ENCODE measurements around the gene CYB5A. TPM values are rescaled to one million over a fixed set of nuclear protein-coding genes. Genes with fewer than 3 reads are reported as not detected.

CYB5A gene
- total RNA-seq, 2 donors from 2014 or later, result 32.5 to 33.6 TPM

DNA sequence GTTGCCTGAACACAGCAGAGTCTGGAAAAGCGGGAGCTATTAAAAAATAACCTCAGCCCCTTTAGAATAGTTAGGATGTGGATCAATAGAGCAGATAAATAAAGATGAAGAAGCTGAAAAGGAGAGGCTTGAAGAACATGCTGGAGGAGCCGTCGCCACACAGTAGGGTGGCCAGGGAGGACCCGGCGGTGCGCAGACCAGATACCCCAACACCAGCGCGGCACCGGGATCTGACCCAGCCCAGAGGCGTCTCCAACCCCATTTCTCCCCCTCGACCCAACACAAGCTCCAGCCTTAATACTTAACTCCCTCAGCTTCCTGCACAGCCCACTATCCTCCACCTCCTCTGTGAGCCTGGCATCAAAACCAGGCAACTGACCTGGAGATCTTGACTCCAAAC is 16.0 kb downstream of the CYB5A start:
- no peaks in the 10 kb centered on the region for H3K27me3 Mint-ChIP-seq
- H3K27ac Mint-ChIP-seq, result no peak overlapping the region
- no peaks in the 10 kb centered on the region for H3K9me3 Mint-ChIP-seq
- no peak overlapping the region for H3K4me3 Mint-ChIP-seq
- H3K4me1 Mint-ChIP-seq, result no peaks in the 10 kb centered on the region
- H3K36me3 Mint-ChIP-seq (ENCODE audit: low read depth), result no peaks in the 10 kb centered on the region
- ATAC-seq (replicated peaks), result no peak

DNA sequence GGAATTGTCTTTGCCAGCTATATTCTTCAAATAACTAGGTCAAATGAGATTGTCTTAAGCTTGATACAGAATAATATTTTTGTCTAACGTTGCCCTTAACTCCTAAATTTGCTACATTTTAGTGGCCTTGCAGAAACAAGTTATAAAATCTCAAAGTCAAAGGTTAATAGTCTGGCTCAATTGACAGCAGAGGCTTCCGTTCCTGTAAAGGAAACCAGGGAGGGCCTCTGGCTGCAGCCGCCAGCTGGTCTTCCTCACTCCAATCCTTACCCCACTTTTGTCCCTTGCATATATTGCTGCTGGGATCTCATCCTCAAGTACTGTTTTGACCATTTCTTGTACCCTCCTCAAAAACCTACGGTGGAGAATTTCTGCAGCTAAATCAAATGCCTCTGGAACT is 17.1 kb downstream of the CYB5A start:
- no peak overlapping the region for H3K27ac Mint-ChIP-seq
- no peaks in the 10 kb centered on the region for H3K9me3 Mint-ChIP-seq
- no peaks in the 10 kb centered on the region for H3K4me1 Mint-ChIP-seq
- no peak overlapping the region for H3K4me3 Mint-ChIP-seq
- ATAC-seq (replicated peaks), result no peak
- no peaks in the 10 kb centered on the region for H3K36me3 Mint-ChIP-seq (ENCODE audit: low read depth)
- no peaks in the 10 kb centered on the region for H3K27me3 Mint-ChIP-seq

DNA sequence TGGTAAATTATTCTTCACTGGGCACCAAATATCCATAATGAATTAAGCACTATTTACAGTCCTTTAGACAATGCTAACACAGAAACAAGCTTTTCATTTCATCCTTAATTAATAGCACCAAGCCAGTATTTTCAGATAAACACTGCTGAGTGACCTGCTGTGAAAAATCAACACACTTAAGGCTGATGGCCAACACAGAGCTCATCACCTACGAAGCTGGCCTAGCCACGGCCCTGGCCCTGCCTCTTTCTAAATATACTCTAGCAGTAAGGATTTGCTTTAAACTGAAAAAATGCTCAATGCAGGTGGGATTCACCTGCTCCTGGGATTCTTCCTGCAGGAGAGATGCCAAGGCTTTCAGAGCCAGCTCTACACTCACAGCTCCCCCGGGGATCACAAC is 18.4 kb downstream of the CYB5A start:
- no peak overlapping the region for H3K27ac Mint-ChIP-seq
- no peak for ATAC-seq (replicated peaks)
- H3K4me3 Mint-ChIP-seq, result no peak overlapping the region
- H3K9me3 Mint-ChIP-seq, result no peaks in the 10 kb centered on the region
- no peaks in the 10 kb centered on the region for H3K36me3 Mint-ChIP-seq (ENCODE audit: low read depth)
- no peaks in the 10 kb centered on the region for H3K27me3 Mint-ChIP-seq
- peaks cover 4% of the 10 kb centered on the region for H3K4me1 Mint-ChIP-seq

DNA sequence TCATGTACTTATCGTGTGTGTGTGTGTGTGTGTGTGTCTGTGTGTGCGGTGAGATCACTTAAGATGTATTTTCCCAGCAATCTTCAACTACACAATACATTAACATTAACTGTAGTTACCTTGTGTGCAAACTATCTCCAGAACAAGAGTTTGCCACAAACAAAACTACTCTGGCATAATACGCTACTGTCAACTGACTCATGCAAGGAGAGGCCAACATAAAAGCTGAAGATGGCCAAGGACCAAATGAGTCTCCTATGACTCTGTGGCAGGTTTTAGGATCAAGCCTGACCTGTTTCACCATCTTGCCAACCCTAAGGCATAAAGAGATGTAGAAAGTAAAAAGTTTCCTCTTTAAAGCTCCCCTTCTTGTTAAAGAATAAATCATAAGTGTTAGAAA is 20.1 kb downstream of the CYB5A start:
- Mint-ChIP-seq H3K9me3 (no peaks in the 10 kb centered on the region), H3K4me1 (peaks cover 4% of the 10 kb centered on the region), H3K27me3 (no peaks in the 10 kb centered on the region), H3K27ac (no peak overlapping the region), H3K36me3 (ENCODE audit: low read depth) (no peaks in the 10 kb centered on the region), H3K4me3 (no peak overlapping the region)
- no peak for ATAC-seq (replicated peaks)

DNA sequence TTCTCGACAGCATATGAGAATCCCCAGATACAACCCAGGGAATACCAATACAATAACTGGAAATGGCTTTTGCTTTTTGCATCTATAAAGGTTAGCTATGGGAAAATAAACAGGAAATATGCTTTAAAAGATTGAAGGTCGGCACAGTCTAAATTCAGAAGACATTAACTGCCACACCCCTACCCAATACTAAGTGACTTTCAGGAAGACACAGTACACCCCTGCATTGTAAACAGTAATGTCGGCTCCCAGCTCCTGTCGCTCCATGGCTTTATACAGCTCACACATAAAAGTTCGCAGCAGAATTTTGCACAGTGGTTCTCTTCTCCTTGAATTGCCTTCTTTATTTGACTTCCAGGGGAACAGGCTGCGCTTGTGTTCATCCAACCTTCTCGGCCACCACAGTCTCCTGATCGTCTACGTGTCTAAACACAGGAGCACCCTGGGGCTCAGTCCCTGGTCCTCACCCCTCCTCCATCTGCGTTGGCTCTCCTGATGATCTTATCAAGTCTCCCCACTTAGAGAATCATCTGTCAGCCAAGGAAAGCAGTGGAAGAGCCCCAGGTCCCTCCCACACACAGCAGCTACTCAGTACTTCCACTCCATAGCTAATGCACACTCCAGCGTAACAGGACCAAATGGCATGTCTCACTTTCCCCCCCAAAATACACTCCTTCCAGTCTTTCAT is 22.7 kb downstream of the CYB5A start:
- no peaks in the 10 kb centered on the region for H3K9me3 Mint-ChIP-seq
- no peak overlapping the region for H3K27ac Mint-ChIP-seq
- H3K4me1 Mint-ChIP-seq, result peaks cover 9% of the 10 kb centered on the region
- H3K4me3 Mint-ChIP-seq, result no peak overlapping the region
- H3K36me3 Mint-ChIP-seq (ENCODE audit: low read depth), result no peaks in the 10 kb centered on the region
- no peak for ATAC-seq (replicated peaks)
- no peaks in the 10 kb centered on the region for H3K27me3 Mint-ChIP-seq

DNA sequence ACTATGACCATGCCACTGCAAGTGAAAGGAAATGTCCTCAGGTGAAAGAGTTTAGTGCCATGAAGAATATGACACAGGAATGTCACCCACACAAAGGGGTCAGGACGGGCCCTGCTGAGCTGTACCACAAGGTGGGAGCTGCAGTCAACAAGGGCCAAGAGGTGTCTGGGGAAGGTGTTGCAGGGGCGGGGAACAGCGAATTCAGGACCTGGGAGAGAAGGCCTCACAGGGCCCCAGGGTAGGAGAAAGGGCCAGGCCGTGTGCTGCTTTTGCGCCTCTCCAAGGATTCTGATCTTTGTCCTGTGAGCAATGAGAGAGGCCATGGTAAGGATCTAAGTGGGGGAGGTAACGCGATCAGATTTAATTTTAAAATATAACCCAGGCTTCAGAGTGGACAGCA is 23.6 kb downstream of the CYB5A start:
- Mint-ChIP-seq H3K36me3 (ENCODE audit: low read depth) (peaks cover 3% of the 10 kb centered on the region), H3K4me1 (peaks cover 9% of the 10 kb centered on the region), H3K9me3 (no peaks in the 10 kb centered on the region), H3K27ac (no peak overlapping the region), H3K27me3 (no peaks in the 10 kb centered on the region), H3K4me3 (no peak overlapping the region)
- no peak for ATAC-seq (replicated peaks)

DNA sequence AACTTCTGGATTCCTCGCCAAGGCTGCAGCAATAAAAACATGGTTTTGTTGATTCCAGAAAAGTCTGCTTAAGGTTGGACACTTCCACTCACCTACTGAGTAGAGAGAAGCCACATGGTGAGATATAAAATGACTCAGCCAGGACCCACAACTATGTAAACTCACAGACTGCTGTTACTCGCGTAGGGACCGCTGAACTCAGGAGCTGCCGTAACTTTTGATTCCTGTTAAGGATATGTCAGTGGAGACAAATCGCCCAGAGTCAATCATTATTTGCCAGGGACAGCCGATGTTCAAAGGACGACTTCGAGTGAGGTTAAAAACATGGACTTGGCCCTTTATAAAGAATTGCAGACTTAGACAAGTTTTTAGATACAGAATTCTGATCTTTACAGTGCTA is 25.6 kb downstream of the CYB5A start:
- H3K4me3 Mint-ChIP-seq, result no peak overlapping the region
- H3K36me3 Mint-ChIP-seq (ENCODE audit: low read depth), result peaks cover 21% of the 10 kb centered on the region
- no peaks in the 10 kb centered on the region for H3K27me3 Mint-ChIP-seq
- H3K27ac Mint-ChIP-seq, result no peak overlapping the region
- ATAC-seq (replicated peaks), result no peak
- peaks cover 9% of the 10 kb centered on the region for H3K4me1 Mint-ChIP-seq
- no peaks in the 10 kb centered on the region for H3K9me3 Mint-ChIP-seq

DNA sequence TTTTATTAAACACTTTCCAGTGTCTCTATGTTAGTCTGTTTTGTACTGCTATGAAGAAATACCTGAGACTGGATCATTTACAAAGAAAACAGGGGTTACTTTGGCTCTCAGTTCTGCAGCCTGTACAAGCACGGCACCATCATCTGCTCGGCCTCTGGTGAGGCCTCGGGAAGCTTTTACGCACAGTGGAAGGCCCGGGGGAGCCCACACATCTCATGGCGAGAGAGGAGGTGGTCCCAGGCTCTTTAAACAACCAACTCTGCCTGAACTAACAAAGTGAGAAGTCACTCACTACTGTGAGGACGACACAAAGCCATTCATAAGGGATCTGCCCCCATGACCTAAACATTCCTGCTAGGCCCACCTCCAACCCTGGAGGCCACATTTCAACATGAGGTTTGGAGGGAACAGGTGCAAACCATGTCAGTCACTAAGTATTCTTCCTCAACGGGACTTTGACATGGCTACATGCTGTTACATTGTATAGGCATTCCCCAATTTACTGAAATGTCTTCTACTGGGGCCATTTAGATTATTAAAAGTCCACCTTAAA is 26.1 kb downstream of the CYB5A start:
- H3K27ac Mint-ChIP-seq, result no peak overlapping the region
- H3K9me3 Mint-ChIP-seq, result no peaks in the 10 kb centered on the region
- H3K27me3 Mint-ChIP-seq, result no peaks in the 10 kb centered on the region

DNA sequence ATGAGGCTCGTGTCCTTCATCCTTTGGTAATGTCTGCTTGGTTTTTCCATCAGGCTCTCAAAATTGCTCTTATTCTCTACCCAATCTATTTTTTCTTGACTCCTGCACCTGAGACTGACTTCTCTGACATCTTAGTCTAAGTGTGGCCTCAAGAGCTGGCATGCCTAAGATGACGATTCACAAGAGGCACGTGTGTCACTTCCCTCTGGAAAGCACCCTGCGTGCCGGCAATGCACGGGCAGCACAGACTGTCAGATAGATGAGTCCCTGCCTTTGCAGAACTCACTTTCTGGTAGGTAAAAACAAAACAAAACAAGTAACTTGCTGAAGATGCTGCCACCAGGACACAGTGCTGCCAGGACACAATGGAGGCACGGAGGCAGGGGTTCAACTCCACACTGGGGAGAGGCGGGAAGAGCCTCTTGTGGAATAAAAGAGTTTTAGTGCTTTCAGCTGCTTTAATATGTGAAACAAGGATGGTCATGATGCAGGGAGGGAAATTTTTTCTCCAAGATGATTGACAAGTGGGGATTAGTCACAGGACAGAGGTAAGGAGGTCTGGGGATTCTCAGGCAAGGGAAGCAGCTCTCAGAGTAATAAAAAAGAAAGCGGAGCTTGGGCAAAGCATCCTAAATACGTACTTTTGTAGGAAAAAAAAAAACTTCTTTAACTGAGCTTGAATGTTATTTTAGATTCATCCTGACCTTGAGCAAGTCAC is 27.3 kb downstream of the CYB5A start:
- Mint-ChIP-seq H3K4me3 (no peak overlapping the region), H3K9me3 (no peaks in the 10 kb centered on the region)
- ATAC-seq (replicated peaks), result peak; percentile 78

More for the DNA sequence above, 26.1 kb downstream of the CYB5A start:
- ATAC-seq (replicated peaks), result no peak
- H3K36me3 Mint-ChIP-seq (ENCODE audit: low read depth), result peaks cover 25% of the 10 kb centered on the region
- H3K4me1 Mint-ChIP-seq, result peaks cover 9% of the 10 kb centered on the region
- H3K4me3 Mint-ChIP-seq, result no peak overlapping the region

DNA sequence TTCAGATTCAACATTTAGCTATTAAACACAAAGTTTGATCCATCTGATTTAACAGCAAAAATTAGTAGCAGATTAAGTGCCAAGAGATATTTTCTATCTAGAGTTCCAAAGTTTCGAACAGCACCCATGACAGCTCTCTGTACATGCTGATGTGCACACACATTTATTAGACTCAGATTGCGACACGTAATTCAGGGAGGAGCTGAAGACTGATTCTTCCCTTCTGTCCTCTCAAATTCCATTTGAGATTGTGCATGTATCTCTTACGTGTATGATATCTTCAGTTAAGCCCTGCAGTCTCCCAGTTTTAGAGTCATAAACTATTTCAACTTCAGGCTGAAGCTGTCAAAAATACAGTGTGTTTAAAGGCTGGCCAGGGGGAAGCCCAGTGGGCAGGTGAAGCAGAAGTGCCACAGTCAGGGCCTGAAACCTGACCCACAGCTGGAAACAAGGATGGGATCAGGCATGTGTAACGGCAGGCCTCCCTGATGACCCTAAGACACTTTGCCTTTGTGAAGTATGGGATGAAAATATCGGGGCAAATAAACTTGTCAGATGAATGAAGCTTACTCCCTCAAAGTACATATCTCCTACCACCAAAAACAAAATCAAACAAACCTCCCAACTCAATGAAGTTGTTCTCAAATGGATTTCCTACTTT is 30.6 kb downstream of the CYB5A start:
- ATAC-seq (replicated peaks), result no peak

More for the DNA sequence above, 27.3 kb downstream of the CYB5A start:
- Mint-ChIP-seq H3K36me3 (ENCODE audit: low read depth) (peaks cover 32% of the 10 kb centered on the region), H3K4me1 (peaks cover 8% of the 10 kb centered on the region), H3K27ac (no peak overlapping the region), H3K27me3 (no peaks in the 10 kb centered on the region)

DNA sequence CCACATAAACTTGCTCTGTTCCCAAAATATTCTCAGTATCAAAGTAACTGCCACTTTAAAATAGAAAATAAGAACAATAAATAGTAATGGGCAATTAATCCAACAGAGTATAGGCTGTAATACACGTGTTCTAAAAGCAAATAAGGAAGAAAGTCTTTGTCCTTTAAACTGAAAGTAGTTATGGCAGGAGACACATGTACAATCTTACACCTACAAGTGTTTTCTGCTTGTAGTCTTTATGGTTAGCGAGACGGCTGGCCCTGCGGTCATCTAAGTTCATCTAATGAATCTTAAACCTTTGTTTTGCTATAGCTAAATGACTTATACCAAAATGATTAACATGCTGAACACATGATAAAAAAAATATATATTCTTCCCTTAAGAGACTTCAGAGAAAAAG is 32.4 kb downstream of the CYB5A start:
- ATAC-seq (replicated peaks), result no peak
- Mint-ChIP-seq H3K36me3 (ENCODE audit: low read depth) (peaks cover 49% of the 10 kb centered on the region), H3K4me3 (no peak overlapping the region), H3K4me1 (peaks cover 2% of the 10 kb centered on the region), H3K27me3 (no peaks in the 10 kb centered on the region), H3K9me3 (no peaks in the 10 kb centered on the region), H3K27ac (no peak overlapping the region)

More for the DNA sequence above, 30.6 kb downstream of the CYB5A start:
- Mint-ChIP-seq H3K36me3 (ENCODE audit: low read depth) (peaks cover 42% of the 10 kb centered on the region), H3K27me3 (no peaks in the 10 kb centered on the region), H3K4me1 (peaks cover 6% of the 10 kb centered on the region), H3K4me3 (no peak overlapping the region), H3K9me3 (no peaks in the 10 kb centered on the region), H3K27ac (no peak overlapping the region)

DNA sequence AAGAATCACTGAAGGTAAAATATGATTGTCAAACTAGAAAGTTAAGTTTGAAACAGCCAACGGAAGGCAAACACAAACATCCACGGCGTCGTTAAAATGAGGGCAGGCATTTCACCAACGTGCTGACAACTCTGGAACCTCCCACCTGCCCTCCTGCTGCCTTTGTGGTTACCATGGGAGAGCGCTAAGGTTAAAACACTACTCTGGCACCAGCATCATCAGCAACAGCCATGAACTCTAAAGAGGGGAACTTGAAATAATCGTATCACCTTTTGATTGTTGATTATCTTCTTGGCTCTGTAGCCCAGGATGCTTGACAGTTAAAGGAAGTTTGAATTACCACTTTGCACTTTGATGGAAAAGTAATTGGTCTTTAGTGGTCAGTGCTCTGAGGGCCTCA is 34.7 kb downstream of the CYB5A start:
- Mint-ChIP-seq H3K27ac (no peak overlapping the region), H3K4me3 (no peak overlapping the region), H3K36me3 (ENCODE audit: low read depth) (peaks cover 47% of the 10 kb centered on the region), H3K4me1 (no peaks in the 10 kb centered on the region), H3K27me3 (no peaks in the 10 kb centered on the region), H3K9me3 (no peaks in the 10 kb centered on the region)
- ATAC-seq (replicated peaks), result no peak

DNA sequence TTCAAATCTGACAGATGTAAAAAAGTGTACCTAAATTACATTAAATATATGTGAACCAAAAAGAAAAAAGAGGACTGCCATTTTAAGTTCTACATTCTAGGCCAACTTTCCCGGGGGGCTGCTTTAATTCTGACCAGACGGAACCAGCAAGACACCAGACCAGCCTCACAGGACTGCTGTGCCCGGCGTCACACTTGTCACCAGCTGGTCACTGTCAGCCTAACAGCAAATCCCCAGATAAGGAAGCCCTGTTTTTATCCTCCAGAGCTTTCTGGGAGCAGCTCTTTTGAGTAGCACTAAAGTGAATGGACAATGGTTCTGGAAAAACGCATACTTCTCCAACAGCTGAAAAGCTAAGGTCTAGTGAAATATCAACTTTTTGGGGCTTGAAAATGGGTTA is 35.6 kb downstream of the CYB5A start:
- no peak overlapping the region for H3K4me3 Mint-ChIP-seq
- ATAC-seq (replicated peaks), result no peak
- H3K27ac Mint-ChIP-seq, result no peak overlapping the region
- H3K9me3 Mint-ChIP-seq, result no peaks in the 10 kb centered on the region
- H3K36me3 Mint-ChIP-seq (ENCODE audit: low read depth), result peaks cover 43% of the 10 kb centered on the region
- no peaks in the 10 kb centered on the region for H3K4me1 Mint-ChIP-seq
- H3K27me3 Mint-ChIP-seq, result no peaks in the 10 kb centered on the region

DNA sequence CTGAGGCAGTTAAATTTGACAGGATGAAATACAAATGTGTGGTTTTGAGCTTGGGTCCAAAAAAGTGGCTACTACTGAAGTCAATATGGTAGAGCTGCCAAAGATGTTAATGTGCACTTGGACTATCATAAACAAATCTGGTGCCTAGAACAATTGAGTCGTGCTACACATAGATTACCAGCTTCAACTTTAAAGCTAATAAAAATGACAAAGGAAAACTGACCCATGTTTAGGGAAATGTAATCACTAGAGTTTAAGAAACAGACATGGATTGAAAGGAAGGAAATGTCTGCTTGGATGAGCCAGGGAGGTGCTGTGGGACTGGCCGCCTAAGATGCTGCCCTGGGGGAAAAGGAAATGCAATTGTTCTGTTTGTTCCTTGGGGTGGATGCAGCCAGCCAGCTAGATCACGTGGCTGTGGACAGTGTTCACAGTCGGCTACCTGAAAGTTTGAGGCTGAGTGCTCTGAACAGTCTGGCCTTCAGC is 36.6 kb downstream of the CYB5A start:
- Mint-ChIP-seq H3K27me3 (no peaks in the 10 kb centered on the region), H3K27ac (no peak overlapping the region), H3K4me3 (no peak overlapping the region), H3K4me1 (no peaks in the 10 kb centered on the region), H3K36me3 (ENCODE audit: low read depth) (peaks cover 36% of the 10 kb centered on the region), H3K9me3 (no peaks in the 10 kb centered on the region)
- no peak for ATAC-seq (replicated peaks)

DNA sequence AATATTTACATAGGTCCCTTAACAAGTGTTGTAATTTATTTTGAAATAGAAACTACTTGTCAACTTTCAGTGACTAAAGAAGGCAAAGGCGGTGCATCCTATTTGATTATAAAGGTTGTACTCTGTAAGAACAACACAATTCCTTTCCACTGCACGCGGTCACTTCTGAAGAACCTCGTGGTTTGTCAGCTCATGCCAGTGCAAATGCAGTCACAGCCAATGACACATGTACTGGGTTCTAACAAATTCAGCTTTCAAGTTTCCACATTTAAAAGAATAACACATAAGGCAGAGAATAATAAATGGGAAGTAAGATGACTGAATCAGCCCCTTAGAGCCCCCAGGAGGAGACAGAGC is 39.7 kb downstream of the CYB5A start:
- Mint-ChIP-seq H3K27ac (peak overlapping the region; percentile 58), H3K36me3 (ENCODE audit: low read depth) (peaks cover 30% of the 10 kb centered on the region), H3K4me1 (peaks cover 5% of the 10 kb centered on the region), H3K9me3 (no peaks in the 10 kb centered on the region), H3K27me3 (no peaks in the 10 kb centered on the region), H3K4me3 (no peak overlapping the region)
- peak; percentile 33 for ATAC-seq (replicated peaks)
